ENCODE data around the gene ATRN.

The ATRN gene

DNA sequence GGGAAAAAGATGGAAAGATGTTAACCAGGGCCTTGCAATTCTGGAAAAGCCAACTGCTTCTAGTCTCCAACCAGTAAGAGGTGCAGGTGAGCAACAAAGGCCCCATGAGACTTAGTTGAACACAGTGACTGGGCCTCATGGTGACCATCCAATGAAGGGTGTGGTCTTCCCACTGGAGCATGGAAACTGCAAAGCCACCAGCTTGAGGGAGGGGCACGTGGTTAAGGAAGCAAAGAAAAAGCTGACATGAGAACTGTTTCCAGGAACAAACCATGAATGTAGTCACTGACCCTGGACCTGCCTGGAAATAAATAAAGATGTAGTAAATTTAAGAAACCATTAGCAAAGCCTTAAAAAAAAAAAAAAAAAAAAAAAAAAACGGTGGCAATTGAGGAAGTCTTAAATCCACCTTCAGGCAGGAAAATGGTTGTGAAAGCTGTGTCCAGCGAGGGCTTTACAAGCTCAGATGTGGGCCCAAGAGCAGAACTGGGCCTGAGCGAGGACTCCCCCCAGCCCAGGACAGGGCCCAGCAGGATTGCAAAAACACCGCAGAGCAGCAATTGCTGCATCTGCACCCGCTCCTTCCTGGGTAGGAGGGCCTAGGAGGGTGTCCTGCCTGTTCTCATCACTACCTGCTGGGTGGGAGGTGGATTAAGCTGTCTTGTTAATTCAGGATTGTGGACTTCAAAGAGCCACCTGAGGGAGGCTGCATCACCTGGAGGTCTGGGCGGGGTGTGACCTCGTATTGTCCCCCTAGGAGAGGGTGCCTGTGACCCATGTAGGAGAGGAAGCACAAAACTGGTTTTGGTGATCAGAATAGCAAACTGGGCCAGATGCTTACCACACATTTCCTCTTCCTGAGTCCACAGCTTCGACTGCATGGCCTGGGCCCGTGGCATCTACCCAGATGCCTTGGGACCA is 182.1 kb downstream of the ATRN start:
- in situ Hi-C loops (cut with HindIII; ENCODE audit: low sequenced_read_pairs) = no loop called here

DNA sequence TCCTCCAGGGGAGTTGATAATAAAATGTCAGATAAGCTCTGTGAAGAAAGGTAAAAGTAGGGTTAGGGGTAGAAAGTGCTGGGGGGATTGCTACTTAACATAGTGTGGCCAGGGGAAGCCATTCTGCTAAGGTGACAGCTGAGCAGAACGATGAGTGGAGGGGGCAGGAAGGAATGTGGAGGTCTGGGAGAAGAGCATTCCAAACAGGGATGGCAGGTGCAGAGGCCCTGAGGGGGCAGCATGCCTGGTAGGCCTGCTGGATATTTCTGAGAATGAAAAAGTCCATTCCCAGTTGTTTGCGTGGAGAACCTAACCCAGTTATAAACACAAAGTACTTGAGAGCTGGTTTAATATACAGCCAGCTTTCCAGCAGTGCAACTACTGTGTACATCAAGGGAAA is 183.1 kb downstream of the ATRN start:
- in situ Hi-C loops (cut with HindIII; ENCODE audit: low sequenced_read_pairs) = no loop called here

DNA sequence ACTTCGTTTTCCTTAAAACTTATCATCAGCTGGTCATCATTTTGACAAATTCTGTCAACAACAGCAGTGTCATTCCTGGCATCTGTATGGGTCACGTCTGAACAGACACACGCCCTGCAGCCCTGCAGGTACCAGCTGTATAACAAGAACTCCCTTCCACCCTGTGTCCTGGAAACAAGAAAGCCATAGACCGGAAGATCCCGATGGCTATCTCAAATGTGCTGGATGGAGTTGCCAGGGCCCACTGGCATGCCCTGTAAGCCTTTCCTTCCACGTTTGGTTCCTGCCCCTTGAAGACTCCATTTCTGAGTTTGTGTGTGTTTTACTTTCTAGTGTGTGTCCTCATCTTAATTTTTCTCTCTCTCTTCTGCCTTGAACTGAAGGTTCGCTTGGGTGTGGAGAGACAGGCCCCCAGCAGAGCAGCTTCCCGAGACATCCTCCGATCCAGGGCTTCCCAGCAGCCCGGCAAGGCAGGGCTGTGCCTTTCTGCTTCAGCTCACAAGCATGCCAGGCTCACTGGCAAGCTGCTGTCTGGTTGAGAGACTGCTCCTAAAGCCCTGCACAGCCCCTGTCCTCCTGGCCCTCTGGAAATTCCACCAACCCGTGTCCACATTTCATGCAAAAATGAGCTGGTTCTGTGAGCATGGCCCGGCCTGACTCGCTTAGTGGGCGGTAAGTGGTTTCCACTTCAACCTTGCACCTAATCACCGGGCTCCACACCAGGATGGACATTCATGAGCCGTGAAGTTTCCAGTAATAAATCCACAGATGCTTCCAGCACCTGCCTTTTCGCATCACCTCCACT is 183.7 kb downstream of the ATRN start:
- in situ Hi-C loops (cut with HindIII; ENCODE audit: low sequenced_read_pairs) = no loop called here

DNA sequence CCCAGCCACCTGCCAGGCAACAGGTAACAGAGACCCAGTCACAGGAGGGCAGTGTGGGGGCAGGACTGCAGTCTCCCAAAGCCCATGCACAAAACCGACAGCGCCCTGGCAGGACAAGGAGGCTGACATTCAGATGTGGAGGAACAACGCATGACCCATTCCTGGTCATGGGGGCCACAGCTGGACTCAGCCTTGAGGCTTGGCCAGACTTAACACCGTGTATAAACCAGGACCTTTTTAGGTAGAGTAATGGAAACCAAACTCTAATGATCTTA is 184.2 kb downstream of the ATRN start:
- in situ Hi-C loops (cut with HindIII; ENCODE audit: low sequenced_read_pairs) = no loop called here

DNA sequence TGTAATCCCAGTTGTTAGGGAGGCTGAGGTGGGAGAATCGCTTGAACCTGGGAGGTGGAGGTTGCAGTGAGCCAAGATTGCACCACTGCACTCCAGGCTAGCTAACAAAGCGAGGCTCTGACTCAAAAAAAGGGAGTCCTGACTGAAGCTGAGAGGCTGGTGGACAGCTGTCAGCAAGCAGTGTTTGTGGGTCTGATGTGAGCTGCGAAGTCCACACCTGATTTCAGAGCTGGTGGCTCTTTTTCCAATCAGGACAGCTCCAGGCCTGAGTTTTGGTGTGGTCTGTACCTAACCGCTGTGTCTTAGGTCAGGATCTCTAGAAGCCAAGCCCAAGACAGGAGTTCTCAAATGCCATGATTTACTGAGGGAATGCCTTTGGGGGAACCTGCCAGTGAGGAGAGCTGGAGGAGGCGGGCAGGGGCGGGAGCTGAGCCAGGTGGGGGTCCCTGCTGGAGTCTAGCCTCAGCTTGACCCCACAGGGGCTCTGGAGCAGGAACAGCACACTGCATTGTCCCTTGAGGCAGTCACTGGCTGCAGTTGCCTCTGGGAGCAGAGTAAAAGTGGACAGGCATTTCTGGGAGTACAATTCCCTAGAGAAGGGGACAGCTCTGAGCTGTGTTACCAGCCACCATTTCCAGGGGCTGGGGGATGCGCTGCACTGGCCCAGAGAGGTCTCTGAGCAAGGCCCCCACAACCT is 187.3 kb downstream of the ATRN start:
- in situ Hi-C loops (cut with HindIII; ENCODE audit: low sequenced_read_pairs) = no loop called here

DNA sequence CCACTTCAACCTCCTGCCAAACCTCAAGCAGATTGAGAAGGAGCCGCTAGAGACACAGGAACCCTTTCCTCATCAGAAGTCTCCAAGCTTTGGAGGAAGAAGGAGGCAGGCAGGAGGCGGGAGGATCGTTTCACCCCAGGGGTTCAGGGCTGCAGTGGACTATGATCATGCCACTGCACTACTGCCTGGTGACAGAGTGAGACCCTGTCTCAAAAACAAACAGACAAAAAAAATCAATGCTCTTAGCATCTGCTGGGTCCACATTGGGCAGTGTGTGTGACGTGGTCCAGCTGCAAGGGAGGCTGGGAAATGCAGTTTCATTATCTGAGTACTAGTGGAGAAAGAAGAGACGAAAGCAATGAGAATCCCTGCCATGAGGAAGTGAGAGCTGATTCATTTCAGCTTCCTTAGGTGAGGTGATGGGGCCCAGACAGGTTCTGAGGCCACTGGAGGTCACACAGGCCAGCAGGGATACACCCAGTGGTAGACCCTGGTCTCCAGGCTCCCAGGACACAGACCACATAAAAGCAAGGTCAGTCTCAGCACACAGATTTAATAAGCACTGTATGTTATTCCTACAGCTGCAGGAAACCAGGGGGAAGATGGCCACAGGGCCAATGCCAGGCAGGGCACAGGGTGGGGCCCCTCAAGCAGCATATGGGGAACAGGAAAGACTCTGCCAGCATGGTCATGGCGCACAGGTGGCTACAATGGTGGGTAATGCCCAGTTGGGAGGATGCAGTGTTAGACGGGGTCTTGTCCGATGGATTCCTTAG is 188.1 kb downstream of the ATRN start:
- in situ Hi-C loops (cut with HindIII; ENCODE audit: low sequenced_read_pairs) = no loop called here

DNA sequence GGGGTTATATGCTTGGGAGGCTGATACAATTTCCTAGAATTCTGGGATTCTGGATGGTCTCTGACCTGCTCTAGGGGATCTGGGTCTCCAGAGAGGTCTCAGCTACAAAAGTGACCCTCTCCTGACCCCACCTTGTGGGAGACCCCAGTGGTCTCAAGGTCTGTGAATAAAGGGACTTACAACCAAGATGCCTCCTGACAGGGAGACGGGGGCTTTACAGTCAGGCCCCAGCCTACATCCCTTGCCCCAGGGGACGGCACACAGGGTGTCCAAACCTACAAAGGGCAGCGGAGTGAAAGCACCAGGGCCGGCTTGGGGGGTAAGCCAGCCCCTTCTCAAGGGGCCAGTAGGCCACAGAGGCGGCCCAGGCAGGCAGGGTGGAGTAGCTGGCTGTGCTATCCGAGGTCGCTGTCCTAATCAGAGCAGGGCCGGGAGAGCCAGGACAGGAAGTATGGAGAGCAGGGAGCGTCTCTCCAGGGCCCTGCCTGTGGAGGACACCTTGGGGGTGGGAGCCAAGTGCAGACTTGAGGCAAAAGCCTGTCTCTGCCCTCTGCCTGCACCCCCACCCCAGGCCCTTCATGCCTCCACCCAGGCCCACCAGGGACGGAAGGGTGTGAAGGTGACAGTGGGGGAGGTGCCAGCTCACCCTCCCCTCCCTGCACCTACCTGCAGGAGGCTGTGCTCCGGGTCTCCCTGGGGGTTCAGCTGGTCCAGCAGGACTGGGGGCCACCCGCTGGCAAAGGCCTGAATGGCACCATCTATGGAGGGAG is 188.9 kb downstream of the ATRN start:
- in situ Hi-C loops (cut with HindIII; ENCODE audit: low sequenced_read_pairs) = no loop called here

DNA sequence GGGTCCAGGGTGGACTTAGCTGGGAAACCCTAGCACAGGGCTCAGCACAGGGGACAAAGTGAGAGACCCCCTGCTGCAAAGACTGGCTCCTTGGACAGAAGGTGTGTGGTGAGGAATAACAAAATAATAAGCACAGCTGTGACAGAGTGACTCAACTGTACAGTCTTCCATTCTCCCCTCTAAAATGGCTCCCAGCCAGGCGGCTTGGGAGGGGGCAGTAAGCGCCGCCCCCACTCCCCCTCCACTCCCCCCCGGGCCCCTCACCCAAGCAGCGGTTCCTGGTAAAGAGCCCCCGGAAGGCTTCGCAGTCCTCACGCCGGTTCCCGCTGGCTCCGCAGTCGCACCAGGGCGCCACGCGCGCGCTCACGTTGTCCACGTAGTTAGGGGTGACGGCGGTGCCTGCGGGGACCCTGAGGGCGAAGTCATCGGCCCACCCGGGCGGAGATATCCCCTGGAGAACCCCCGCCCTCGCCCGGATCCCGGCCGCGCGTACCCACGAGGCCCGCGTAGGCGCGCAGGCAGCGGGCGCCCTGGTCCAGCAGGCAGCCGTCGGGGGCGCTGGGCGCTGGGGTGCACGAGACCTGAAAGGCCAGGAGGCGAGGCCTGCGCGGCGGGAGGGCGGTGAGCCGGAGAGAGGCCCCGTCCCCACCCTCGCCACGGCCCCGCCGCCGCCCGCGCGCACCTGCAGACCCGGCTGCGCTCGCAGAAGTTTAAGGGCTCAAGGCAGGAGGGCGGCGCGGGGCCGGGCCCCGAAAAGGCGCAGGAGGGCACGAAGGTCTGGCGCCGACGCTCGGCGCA is 189.6 kb downstream of the ATRN start:
- in situ Hi-C loops (cut with HindIII; ENCODE audit: low sequenced_read_pairs) = no loop called here

DNA sequence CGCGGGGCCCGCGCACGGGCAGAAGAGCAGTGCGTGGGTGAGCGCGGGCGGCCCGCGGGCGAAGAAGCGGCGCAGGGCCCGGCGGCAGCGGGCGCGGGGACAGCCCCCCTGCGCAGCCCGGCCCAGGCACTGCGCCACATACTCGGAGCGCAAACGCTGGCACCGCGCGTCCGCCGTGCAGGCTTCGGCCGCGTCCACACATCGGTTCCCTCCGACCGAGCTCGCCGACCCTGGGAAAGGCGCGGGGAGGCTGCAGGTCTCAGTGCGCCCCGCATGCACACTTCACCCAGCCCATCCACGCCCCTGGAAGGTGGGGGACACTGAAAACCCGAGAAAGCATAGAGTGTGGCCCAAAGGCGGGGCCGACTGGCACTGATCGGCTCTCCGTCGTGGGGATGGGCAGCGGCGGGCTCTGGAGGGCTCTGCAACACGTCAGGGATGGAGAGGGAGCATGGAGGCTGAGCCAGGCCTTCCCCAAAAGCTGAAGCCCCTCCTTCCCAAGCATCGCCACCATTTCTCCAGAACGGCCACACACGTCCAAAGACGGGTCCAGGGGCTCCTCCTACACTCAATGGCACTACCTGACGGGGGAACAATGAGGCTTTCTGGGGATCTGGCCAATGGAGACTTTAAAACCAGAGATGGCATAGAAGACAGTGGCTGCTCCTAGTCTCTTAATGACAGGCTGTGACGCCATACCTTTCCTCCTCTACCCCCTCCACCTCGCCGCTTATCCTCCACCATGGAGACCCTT is 190.4 kb downstream of the ATRN start:
- in situ Hi-C loops (cut with HindIII; ENCODE audit: low sequenced_read_pairs) = no loop called here

DNA sequence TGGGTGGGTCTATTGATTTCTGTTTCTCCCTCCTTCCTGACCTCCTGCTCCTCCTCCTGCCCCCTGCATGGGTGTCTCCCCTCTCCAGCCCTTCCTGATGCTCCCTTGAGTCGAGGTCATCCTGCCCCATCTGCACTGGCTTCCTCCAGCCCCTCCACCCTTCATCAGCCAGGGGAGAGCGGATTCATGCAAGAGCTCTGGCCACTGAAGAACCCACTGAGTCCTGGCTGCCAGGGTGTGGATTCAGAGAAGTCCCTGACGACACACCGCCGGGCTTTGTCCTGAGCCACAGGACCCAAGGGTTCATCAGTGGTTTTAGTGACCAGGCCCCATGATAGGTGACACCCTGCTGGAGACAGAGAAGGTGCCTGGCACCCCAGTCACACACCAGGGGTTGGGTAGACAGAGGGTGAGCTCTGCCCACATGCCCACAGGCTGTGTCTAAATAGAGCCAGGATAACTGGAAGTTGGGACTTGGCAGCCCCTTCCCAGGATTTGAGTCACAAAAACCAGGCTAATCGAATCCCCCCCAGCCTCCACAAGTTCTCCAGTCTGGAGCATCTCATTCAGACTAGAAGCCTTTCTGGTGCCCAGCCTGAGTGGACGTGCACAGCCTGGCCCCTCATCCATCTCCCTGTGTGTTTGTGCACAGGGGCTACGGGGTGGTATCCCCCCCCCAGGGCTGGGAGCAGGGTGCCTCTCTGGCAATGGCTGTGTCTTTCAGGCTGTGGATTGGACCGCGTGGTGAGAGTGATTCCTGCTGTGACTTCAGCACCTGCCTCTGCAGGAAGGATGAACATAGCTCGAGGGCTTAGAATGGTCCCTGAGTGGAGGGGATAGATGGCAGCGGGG is 191.2 kb downstream of the ATRN start:
- in situ Hi-C loops (cut with HindIII; ENCODE audit: low sequenced_read_pairs) = no loop called here

DNA sequence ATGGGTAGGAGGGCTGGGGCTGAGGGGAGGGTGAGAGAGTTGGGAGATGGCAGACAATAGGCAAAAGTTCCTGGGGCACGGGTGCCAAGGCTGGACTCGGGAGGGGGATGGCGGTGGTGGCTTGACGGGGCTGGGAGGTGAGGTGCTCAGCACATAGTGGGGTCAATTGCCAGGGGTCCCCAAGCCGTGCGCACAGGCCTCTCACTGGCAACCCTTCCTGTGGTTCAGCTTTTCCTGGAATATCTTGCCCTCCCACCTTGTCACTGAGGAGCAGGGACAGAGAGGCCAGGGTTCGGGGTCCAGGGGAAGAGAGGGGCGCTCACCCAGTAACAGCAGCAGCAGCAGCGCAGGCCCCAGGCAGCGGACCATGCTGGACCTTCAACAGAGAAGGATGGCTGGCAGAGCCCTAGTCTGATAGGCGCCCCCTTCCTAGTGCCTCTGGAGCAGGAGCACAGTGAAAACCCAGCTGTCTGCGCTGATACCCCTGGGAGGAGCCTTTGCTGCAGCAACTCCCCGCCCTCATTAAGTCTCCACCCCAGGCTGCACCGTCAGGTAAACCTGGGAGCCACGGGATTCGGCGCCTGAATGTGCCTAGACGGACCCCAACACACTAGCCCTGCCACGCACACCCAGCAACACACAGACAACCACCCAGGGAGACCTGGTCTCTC is 192.3 kb downstream of the ATRN start, which contains the start of gene GFRA4:
Gene GFRA4, minus strand, starts transcription at position 369 of the 671 bp plus-strand sequence. Its CDS starts 0 bp downstream, at position 369.
- in situ Hi-C loops (cut with HindIII; ENCODE audit: low sequenced_read_pairs) = no loop called here

DNA sequence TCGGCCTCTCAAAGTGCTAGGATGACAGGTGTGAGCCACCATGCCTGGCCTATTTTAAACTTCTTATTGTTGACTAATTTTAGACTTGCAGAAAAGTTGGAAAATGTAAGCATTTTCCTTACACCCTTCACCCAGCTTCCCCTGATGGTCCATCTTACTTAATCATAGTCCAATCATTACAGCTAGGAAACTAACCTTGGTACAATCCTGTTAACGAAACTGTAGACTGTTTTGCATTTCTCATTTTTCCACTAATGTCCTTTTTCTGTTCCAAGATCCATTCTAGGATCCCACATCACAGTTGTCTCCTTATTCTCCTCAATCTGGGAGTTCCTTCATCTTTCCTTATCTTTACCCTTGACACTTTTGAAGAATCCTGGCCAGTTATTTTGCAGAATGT is 193.0 kb downstream of the ATRN start:
- in situ Hi-C loops (cut with HindIII; ENCODE audit: low sequenced_read_pairs) = no loop called here

DNA sequence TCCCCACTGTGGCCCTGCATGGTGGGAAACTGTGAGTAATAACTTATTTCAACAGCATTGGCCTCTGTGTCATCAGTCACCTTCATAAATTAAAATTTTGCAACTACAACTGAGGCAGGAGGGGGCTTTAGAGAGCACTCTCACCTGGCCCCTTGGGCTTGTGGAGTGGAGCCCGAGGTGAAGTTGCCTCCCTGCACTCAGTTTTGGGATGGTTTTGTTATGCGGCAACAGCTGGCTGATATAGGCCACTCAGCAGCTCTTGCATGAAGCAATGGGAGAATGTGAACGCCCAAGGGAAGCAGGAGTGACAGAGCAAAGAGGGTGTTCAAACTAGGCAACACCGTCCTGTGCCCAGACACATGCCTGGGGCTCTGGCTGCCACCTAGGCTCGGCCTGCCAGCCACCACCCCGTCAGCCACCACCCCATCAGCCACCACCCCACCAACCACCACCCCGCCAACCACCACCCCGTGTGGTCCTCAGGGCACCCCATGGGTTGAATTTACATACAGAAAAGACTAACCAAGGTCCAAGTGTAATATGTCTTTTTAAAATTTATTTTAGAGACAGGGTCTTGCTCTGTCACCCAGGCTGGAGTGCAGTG is 196.7 kb downstream of the ATRN start:
- in situ Hi-C loops (cut with HindIII; ENCODE audit: low sequenced_read_pairs) = no loop called here

DNA sequence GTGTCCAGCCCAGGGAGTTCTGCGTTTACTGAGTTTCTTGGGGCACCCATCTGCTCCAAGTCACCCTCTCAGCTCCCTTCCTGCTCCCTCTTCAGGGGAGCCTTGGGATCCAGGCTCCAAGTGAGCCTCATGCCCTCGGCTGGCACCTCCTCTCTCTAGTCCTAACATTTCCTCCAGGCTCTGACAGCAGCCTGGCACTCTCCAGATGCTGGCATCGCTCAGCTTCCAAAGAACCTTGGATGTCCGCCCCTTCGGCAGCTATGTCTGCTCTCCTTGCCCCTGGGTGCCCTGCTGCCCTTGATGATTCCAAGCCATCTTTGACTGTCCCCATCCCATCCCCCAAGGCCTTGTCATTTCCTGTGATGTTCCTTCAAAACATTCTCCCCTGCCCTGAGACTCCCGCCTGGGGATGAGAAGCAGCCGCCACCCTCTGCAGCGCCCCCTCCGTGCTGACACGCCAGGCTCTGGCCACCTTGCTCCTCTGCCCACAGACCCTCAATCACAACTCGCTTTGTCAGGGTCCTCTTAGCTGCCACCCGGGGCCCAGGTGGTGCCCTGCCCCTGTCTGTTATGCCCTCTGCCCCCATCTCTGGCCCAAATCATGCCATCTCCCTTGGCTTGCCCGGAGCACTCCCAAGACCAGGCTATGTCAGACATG is 199.0 kb downstream of the ATRN start:
- in situ Hi-C loops (cut with HindIII; ENCODE audit: low sequenced_read_pairs) = no loop called here

DNA sequence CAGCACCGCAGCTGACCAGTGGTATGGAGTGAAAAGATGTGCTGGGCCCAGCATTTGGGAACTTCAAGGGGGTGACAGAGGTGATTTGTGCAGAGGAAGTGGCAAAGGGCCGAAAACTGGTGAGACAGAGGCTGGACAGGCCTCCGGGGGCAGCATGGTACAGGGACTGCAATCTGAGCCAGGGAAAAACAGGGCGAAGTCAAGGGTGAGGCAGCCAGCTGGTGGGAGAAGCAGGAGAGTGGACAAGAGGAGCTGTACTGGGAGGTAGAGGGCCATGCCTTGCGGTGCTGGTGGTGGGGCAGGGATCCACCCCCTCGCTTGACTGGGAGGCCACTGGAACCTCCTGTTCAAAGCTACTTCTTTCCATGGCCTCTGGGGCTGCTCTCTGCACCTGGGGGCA is 199.7 kb downstream of the ATRN start:
- in situ Hi-C loops (cut with HindIII; ENCODE audit: low sequenced_read_pairs) = no loop called here

DNA sequence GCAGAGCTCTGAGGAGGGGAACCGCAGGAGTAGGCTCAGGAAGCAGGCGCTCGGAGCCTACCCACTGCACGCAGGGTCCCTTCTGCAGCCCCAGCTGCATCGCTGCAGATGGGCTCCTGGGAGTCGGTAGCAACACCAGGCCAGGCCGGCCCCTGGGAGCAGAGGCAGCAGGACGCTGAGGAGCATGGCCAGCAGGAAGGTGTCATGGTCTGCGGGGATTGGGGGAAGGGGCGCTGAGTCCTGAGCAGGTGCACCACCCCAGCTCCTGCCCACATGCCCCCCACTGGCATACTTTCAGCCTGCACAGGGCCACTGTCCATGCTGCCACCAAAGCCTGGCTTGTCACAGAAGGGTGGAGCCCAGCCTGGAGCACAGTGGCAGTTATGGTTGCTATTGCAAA is 200.1 kb downstream of the ATRN start:
- in situ Hi-C loops (cut with HindIII; ENCODE audit: low sequenced_read_pairs) = no loop called here

All from endothelial cell of hepatic sinusoid (primary cell).